ENCODE results near the gene WDR77. TPM values are rescaled to one million over a fixed set of nuclear protein-coding genes. Genes with fewer than 3 reads are reported as not detected.

Gene WDR77
- total and polyA plus RNA-seq, 2 of the 4 experiments (the other 2 are of a cell fraction): 80.8 to 87.0 TPM

- H2AK9ac ChIP-seq (replicated peaks; ENCODE audit: low read depth, low read length, poor library complexity): no peak overlapping the region
- no peak overlapping the region for H3K23ac ChIP-seq (ENCODE audit: low read depth, low read length)
- H2AFZ ChIP-seq (replicated peaks; ENCODE audit: low read length, poor library complexity): no peak overlapping the region
- no CpG with 5 or more reads among the region's 4 CpGs for WGBS, 2 experiments (ENCODE audit: extremely low coverage in 2 of 2, insufficient read length in 1 of 2)
- CTCF ChIA-PET: interaction anchor here (1.1 kb wide), 1 partner anchor 11 kb away, joined by 3 read pairs; no protein-coding TSS in a partner anchor
- no peak overlapping the region for H4K91ac ChIP-seq (ENCODE audit: insufficient read depth, low read depth, low read length)
- ATAC-seq (ENCODE audit: low read depth) (no peak), DNase-seq (no peak)
- H3K18ac ChIP-seq (ENCODE audit: low read depth, low read length): no peak overlapping the region
- H2BK15ac ChIP-seq (ENCODE audit: low read depth, low read length): no peak overlapping the region
- H2AK5ac ChIP-seq (ENCODE audit: low read depth, low read length): no peak overlapping the region
- no peaks in the 10 kb centered on the region for H3K36me3 ChIP-seq (ENCODE audit: control insufficient read depth, insufficient read depth, low read length)
- peaks cover 25% of the 10 kb centered on the region for H3K27me3 ChIP-seq (ENCODE audit: control insufficient read depth, insufficient read depth, low read length)
- no peak overlapping the region for H3K4ac ChIP-seq (ENCODE audit: low read depth, low read length)
- peaks cover 2% of the 10 kb centered on the region; the same call in 1 of the 2 replicates for H3K9me3 ChIP-seq (ENCODE audit: control insufficient read depth, insufficient read depth, low read length)
- intact Hi-C loops (cut with micrococcal nuclease): no loop called here
- H3K4me1 ChIP-seq (ENCODE audit: control insufficient read depth, insufficient read depth, low read length): no peaks in the 10 kb centered on the region
- TF ChIP-seq USF2 (IDR thresholded peaks at IDR 0.05; ENCODE audit: low read depth, low read length) (no peak), POLR2A (IDR thresholded peaks at IDR 0.05; ENCODE audit: low read depth, low read length) (no peak)
- H4K5ac ChIP-seq (ENCODE audit: low read depth, low read length): no peak overlapping the region
- no peak overlapping the region for H3K14ac ChIP-seq (replicated peaks; ENCODE audit: low read depth, low read length)
- no peaks in the 10 kb centered on the region for H3K79me1 ChIP-seq (ENCODE audit: low read depth in 1 of 2, low read length in 2 of 2)
- no peak overlapping the region for H3K27ac ChIP-seq (ENCODE audit: insufficient read depth, low read length)
- H3K56ac ChIP-seq (ENCODE audit: extremely low read depth, insufficient read depth, low read length): no peak overlapping the region
- no peak overlapping the region for H3K4me2 ChIP-seq (ENCODE audit: low read depth, low read length)
- BruUV-seq (replicated peaks): no TSS peak
- no peaks in the 10 kb centered on the region for H3K9me1 ChIP-seq (ENCODE audit: insufficient read depth, low read length)
- dilution Hi-C loops (cut with HindIII; ENCODE audit: low sequenced_read_pairs, unreplicated experiment): no loop called here
- in situ Hi-C loops (cut with MboI; ENCODE audit: low sequenced_read_pairs): loop anchor here (25.0 kb wide), 1 partner anchor 866 kb away; no protein-coding TSS in a partner anchor
- H3K9ac ChIP-seq (ENCODE audit: low read depth, low read length): no peak overlapping the region
- H2BK20ac ChIP-seq (ENCODE audit: low read depth, low read length): no peak overlapping the region
- no peak overlapping the region for H3K4me3 ChIP-seq (ENCODE audit: insufficient read depth, low read depth, low read length)
- POLR2A ChIA-PET (ENCODE audit: unreplicated experiment): interaction anchor here (0.6 kb wide), 1 partner anchor 267 kb away, joined by 8 read pairs; no protein-coding TSS in a partner anchor
- no peak overlapping the region for H2BK5ac ChIP-seq (ENCODE audit: low read depth, low read length, poor library complexity, severe bottlenecking)
- H4K8ac ChIP-seq (ENCODE audit: low read depth in 2 of 2, low read length in 2 of 2): no peak overlapping the region
- no peaks in the 10 kb centered on the region for H4K20me1 ChIP-seq (ENCODE audit: insufficient read depth, low read length)
- H2BK120ac ChIP-seq (ENCODE audit: low read depth, low read length): no peak overlapping the region
These were observed 47.3 kb upstream of the WDR77 start for GRCh38 chr1:111496398-111496797.

Measured in IMR-90 (cell line).